ENCODE measurements around the gene TAPT1. TPM values are rescaled to one million over a fixed set of nuclear protein-coding genes. Genes with fewer than 3 reads are reported as not detected.

The TAPT1 gene
- total and polyA plus RNA-seq, 2 of the 13 experiments (the other 11 are each of a cell fraction or from before 2014, with no cell fraction given), result 24.5 to 25.3 TPM

DNA sequence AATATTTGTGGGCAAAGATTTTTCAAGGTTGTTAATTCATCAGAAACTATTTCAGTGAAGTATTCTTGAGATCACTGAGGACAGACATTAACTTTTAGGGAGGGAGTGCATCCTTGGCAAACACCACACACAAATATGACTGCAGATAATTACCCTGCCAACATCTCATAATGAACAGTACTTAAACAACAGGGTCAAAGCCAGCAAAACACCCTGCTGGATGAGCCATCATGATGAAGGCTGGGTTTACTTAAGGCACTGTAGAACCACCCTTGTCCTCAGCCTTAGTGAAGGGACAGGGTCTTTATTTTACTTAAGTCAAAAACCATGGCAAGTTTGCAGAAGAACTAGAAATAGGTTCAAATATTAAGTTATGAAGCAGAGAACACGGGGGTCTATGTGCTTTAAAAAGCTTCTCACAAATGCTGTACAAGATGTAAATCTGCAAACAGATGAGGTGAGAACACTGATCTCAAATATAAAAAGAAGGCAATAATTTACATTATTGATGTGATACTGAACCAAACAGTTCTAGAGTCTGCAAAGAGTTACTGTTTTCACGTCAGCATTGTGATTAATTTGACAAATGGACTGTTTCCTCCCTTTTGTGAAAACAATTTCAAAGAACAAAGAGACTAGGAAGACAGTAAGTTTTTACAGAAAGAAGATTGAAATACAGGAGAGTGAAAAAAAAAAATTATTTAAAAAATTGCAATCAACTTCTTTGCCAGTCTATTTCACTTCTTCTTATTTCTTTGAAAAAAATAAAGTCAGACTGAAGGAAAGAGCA, 28.2 kb downstream of the TAPT1 start (continued):
- TF ChIP-seq ZNF552 (CRISPR knock-in tag; IDR thresholded peaks at IDR 0.05; ENCODE audit: borderline replicate concordance) (no peak), ZNF3 (CRISPR knock-in tag; IDR thresholded peaks at IDR 0.05) (no peak), KIAA2018 (CRISPR knock-in tag; IDR thresholded peaks at IDR 0.05; ENCODE audit: borderline replicate concordance) (no peak), MYC (CRISPR knock-in tag; IDR thresholded peaks at IDR 0.05; ENCODE audit: borderline replicate concordance) (no peak), HOXA9 (CRISPR knock-in tag; IDR thresholded peaks at IDR 0.05; ENCODE audit: borderline replicate concordance) (no peak), MIXL1 (CRISPR knock-in tag; IDR thresholded peaks at IDR 0.05) (no peak), CHD2 (IDR thresholded peaks at IDR 0.05; ENCODE audit: low read depth, low read length) (no peak), ZC3H13 (CRISPR knock-in tag; IDR thresholded peaks at IDR 0.05) (no peak), BRD4 (CRISPR knock-in tag; IDR thresholded peaks at IDR 0.05) (no peak)

Data from HepG2 (cell line).